K562 treated with DMSO at 1 percent for 4 hours (cell line): Measurements from ENCODE around the gene FAM177B. TPM values are rescaled to one million over a fixed set of nuclear protein-coding genes. Genes with fewer than 3 reads are reported as not detected.

Source experiments
- total RNA-seq: library from RNA; unstranded; fragments of 300-600 nt; gene quantifications from 2 replicates; pipeline ENCODE4 v1.2.3, GENCODE V29; 2022; ENCODE audit not compliant: insufficient read depth

Gene FAM177B
- total RNA-seq, result not detected in 2 replicates

DNA sequence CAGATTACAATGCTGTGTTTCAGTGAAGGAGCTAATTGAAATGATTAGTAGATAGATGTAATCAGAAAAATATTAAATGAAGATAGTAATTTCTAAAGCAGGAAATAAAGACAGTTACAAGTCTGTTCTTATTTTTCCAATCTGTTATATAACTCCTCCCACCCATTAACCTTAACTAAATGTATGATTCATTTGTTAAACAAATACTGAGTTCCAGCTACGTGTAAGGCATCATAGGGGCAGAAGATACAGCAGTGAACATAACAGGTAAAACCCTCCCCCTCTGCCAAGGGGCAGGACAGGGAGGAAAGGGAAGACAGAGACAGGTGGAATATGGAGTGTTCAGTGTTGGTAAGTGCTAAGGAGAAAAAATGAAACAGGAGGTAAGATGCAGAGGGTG lies at the start of gene FAM177B:
Gene FAM177B, plus strand, starts transcription at position 231 of the 400 bp plus-strand sequence. CDS start 9,344 bp downstream, outside the sequence.

DNA sequence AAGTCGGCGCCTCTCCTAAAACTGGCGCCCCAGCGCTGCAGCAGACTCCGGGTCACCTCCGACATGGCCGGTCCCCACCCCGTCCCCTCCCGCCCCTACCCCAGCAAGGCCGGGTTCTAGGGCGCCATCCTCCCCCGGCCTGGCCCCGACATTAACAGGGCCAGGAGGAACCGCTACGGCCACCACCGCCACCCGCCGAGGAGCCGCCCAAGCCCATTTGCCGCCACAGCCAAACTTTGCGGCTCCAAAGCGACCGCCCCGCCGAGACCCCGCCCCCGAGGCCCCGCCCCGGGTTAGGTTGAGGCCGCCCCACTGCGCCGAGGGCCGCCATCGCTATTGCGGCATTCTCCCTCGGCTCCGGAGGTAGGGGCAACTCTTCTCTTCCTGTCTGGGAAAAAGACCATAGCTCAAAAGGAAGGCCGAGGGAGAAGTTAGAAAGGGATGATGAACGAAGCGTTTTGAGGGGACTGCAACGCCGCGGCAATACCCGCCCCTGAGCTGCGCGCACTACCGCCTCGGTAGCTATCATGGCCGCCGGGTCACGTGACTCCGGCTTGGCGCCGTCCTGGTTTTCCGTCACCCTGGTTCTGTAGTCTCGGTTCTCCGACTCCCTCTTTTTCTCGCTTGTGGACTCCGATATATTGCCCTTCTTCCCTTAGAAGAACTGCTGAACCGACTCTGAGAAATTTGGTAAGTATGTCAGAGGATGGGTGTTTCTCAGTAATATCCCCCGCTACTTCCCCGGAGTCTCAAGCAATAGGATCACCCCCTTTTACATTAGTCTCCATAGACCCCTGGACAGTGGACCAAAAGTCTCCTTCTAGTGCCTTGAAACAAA lies 24.5 kb upstream of the FAM177B start, which contains the start of the genes AIDA and BROX:
Gene AIDA, minus strand, starts transcription at position 239 of the 838 bp plus-strand sequence. Its CDS starts 174 bp downstream, at position 65.
Gene BROX, plus strand, starts transcription at position 312 of the 838 bp plus-strand sequence. CDS start 3,136 bp downstream, outside the sequence.

Other genes with a start within 250 kb of the FAM177B start
- 0.48 TPM in 1 of 2 replicates, not detected in the other for gene HHIPL2, start 189.1 kb upstream of the FAM177B start, total RNA-seq
- 5.8 and 5.9 TPM in 2 replicates for gene TAF1A, start 147.3 kb upstream of the FAM177B start, total RNA-seq
- 45.6 and 48.3 TPM in 2 replicates for gene MIA3, start 119.1 kb upstream of the FAM177B start, total RNA-seq
- 38.8 and 41.4 TPM in 2 replicates for gene AIDA, start 24.7 kb upstream of the FAM177B start, total RNA-seq
- 18.4 and 22.7 TPM in 2 replicates for gene BROX, start 24.6 kb upstream of the FAM177B start, total RNA-seq
- gene DISP1, start 77.8 kb downstream of the FAM177B start, total RNA-seq, result 0.42 and 0.73 TPM in 2 replicates